GM12892 (cell line): ENCODE measurements around the gene FAS. TPM values are rescaled to one million over a fixed set of nuclear protein-coding genes. Genes with fewer than 3 reads are reported as not detected.
A peak's percentile ranks its signal among the peaks of the same experiment; 100 is the strongest.

Experiments used
- DNase-seq: peaks from one replicate; pipeline ENCODE4 v3.0.0; 2011; ENCODE audit not compliant: insufficient read length
- FAIRE-seq: peaks from 2 replicates; lab custom pipeline; 2011; peaks lifted over from hg19 to GRCh38; lab: Jason Lieb, UNC
- POLR2A ChIP-seq: IDR thresholded peaks from 2 replicates; pipeline ENCODE4 v1.6.1; 2011; ENCODE audit warnings: low read depth, low read length, control low read depth
- POLR2AphosphoS5 ChIP-seq: IDR thresholded peaks from 2 replicates; pipeline ENCODE4 v1.6.1; 2011; ENCODE audit warnings: low read depth, low read length, control low read depth
- TAF1 ChIP-seq: IDR thresholded peaks from 2 replicates; pipeline ENCODE4 v1.6.1; 2011; ENCODE audit warnings: low read depth, mild to moderate bottlenecking, control low read depth, low read length, borderline replicate concordance
- polyA plus RNA-seq: library from polyadenylated mRNA; unstranded; fragments of >200 nt; gene quantifications from one replicate; pipeline ENCODE4 v1.2.1, GENCODE V29; 2012; ENCODE audit warnings: missing spikeins, inconsistent platforms; ENCODE audit not compliant: missing spikeins

Gene FAS
- polyA plus RNA-seq = 81.0 TPM

DNA sequence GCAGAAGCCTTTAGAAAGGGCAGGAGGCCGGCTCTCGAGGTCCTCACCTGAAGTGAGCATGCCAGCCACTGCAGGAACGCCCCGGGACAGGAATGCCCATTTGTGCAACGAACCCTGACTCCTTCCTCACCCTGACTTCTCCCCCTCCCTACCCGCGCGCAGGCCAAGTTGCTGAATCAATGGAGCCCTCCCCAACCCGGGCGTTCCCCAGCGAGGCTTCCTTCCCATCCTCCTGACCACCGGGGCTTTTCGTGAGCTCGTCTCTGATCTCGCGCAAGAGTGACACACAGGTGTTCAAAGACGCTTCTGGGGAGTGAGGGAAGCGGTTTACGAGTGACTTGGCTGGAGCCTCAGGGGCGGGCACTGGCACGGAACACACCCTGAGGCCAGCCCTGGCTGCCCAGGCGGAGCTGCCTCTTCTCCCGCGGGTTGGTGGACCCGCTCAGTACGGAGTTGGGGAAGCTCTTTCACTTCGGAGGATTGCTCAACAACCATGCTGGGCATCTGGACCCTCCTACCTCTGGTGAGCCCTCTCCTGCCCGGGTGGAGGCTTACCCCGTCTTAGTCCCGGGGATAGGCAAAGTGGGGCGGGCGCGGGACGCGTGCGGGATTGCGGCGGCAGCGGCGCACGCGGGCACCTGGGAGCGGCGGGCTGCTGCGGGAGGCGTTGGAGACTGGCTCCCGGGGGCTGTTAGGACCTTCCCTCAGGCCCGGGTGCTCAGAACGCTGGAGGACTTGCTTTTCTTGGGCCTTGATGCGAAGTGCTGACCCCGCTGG, at the start of gene FAS:
FAS (plus strand) TSS at position 415 of the 777 bp plus-strand sequence; CDS start at position 494, 79 bp downstream.
- FAIRE-seq (peak; percentile 93), DNase-seq (peak; percentile 48)
- TF ChIP-seq TAF1 (no peak), POLR2AphosphoS5 (peak; percentile 91), POLR2A (peak; percentile 92)

DNA sequence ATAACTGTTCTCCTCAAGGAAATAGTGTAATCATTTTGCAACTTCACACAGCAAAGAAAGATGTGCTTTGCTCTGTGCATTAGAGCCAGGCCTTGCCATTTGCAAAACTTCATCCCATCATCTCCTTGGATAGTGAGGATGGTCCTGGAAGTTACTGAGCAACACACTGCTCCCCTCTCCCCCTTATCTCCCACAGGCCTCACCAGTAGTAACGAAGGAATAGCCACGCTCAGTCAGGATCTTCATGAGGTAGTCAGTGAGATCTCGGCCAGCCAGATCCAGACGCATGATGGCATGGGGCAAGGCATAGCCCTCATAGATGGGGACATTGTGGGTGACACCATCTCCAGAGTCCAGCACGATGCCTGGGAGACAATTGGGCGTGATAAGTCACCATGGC, 49.6 kb upstream of the FAS start:
- no peak for TF ChIP-seq POLR2A
- DNase-seq (no peak), FAIRE-seq (no peak)

DNA sequence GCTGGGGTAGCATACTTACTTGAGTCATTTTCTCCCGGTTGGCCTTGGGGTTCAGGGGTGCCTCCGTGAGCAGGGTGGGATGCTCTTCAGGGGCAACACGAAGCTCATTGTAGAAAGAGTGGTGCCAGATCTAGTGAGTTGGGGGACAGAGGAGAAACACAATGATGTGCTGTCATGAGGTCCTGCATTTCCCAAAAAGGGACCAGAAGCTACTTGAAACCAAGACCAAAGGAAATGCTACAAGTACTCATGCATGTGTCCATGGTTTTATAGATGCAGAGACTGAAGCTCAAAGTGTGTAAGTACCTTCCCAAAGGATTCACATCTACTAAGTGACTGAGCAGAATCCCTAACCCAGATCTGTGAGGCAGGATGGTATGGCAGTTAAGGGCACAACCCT, 46.8 kb upstream of the FAS start:
- DNase-seq (no peak), FAIRE-seq (peak; percentile 14)
- TF ChIP-seq TAF1 (no peak), POLR2AphosphoS5 (no peak), POLR2A (no peak)

DNA sequence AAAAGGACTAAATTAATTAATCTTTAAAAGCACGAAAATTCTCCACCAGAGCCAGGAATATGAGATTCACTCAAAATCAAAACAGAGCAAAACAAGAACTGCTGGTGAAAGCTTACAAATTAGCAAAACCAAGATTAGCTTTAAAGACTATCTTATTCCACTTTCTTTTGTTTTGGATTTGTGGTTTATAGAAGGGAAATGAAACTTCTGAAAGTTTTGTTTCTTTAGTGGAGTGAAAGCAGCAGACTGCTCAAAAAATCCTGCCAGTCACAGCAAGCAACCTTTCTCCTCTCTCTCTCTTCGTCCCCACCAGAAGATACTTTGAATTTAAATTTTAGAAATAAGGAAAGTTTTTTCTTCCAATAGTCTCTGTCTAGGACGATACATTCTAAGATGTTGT, 45.8 kb upstream of the FAS start:
- DNase-seq (no peak), FAIRE-seq (peak; percentile 44)
- TF ChIP-seq TAF1 (no peak), POLR2AphosphoS5 (no peak), POLR2A (no peak)

DNA sequence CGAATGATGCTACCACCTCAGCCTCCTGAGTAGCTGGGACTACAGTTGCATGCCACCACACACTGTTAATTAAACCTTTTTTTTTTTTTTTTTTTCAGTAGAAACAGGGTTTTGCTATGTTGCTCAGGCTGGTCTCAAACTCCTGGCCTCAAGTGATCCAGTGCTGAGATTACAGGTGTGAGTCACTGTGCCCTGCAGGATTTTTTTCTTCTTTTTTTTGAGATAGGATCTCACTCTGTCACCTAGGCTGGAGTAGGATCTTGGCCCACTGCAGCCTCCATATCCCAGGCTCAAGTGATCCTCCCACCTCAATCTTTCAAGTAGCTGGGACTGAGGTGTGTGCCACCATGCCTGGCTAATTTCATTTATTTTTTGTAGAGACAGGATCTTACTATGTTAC, 44.4 kb upstream of the FAS start:
- TF ChIP-seq POLR2A = no peak
- TF ChIP-seq POLR2AphosphoS5 = no peak
- no peak for TF ChIP-seq TAF1
- no peak for FAIRE-seq
- no peak for DNase-seq

DNA sequence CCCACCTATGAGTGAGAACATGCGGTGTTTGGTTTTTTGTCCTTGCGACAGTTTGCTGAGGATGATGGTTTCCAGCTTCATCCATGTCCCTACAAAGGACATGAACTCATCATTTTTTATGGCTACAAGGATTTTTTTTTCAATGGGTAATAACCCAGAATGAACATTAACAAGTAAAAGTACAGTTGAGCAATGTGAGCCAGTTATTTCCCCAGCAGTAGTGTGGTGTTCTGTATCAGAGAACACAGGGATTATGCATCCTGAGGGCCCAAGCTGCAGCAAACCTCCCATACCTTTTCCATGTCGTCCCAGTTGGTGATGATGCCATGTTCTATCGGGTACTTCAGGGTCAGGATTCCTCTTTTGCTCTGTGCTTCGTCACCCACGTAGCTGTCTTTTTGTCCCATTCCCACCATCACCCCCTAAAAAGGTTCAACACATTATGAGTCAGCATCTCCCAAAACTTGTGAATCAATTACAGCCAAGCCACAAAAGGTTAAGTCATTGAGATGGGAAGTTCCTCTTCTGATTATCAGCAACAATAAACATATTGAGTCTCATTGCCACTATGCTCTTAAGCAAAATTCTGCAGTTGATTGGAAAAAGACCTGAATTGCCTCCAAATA, 43.5 kb upstream of the FAS start:
- TF ChIP-seq POLR2AphosphoS5 (no peak), POLR2A (no peak), TAF1 (no peak)
- no peak for DNase-seq
- no peak for FAIRE-seq

DNA sequence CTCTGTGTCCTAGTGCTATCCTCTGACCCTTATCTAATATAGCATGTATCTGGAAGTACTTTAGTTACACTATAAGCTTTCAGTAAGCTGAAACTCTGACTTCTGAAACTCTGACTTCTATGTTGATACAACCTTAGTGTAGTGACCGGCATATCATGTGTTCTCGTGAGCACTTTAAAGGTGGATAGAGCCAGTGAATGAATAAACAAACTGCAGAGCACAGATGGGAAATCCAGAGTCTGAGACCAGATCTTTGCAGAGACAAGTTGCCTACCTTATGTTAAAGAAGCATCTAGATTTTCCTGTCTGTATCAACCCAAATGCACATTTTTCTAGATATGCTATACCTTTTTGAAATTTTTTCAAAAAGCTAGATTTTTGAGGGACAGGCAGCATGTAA, 41.5 kb upstream of the FAS start:
- FAIRE-seq (no peak), DNase-seq (no peak)
- TF ChIP-seq POLR2A (no peak), TAF1 (no peak), POLR2AphosphoS5 (no peak)

DNA sequence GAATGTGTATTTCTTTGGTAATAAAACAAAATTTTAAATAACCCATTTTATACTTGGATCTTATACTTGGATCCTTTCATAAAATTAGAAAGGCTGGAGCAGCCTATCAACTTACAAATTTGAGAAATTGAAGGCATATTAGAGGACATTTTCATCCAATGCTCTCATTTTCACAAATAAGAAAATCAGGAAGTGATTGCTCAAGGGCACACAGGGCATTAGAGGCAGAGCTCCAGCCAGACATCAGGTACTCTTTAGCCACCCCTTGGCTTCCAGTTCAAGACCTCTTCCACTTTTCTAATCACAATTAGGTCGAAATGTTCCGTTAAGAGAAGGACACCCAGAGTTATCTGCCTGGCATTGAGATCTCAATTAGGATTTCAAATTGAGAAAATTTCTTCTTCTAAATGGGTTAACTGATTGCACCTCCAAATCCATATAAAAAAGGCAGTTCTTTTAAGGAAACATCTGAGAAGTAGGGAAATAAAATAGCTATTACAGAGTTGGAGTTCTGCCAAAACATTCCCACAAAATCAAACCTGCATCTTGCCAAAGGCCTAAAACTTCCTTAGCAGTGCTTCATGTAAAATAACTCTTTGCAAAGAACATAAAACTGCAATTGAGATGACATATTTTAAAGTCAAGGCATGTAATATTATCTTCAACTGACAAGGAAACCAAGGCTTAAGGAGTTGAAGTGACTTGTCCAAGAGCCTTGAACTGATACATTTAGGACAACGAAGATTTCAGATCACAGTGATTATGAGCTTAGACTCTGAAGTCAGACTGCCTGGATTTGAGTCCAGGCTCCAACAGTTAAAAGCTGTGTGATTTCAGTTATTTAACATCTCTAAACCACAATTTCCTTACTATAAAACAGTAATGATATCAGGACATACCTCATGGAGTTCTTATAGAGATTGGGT, 40.4 kb upstream of the FAS start:
- TF ChIP-seq POLR2AphosphoS5 (no peak), TAF1 (no peak), POLR2A (no peak)
- DNase-seq = no peak
- no peak for FAIRE-seq

DNA sequence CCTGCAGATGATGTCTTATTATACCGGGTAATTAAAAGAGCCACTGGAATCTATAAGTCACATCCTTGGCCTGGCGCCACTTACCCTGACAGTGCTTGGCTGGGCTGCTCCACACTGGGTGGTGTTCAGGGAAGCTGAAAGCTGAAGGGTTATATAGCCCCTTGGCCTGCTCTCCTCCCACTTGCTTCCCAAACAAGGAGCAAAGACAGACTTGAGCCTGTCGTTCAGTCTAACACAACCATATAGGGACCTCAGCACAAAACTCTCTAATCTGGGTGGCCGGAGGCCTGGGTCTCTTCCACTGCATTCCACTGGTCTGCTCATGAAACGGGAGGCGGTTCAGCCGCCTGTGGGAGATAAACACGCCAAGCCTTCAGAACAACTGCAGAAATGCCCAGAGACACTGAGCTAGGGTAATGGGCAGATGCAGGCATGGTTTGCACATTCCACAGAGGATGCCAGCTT, 37.9 kb upstream of the FAS start, which contains the start of gene ACTA2:
ACTA2 (minus strand) TSS at position 127 of the 465 bp plus-strand sequence. CDS start 3,843 bp downstream, outside the sequence.
- TF ChIP-seq TAF1 = no peak
- no peak for TF ChIP-seq POLR2A
- TF ChIP-seq POLR2AphosphoS5 = no peak

DNA sequence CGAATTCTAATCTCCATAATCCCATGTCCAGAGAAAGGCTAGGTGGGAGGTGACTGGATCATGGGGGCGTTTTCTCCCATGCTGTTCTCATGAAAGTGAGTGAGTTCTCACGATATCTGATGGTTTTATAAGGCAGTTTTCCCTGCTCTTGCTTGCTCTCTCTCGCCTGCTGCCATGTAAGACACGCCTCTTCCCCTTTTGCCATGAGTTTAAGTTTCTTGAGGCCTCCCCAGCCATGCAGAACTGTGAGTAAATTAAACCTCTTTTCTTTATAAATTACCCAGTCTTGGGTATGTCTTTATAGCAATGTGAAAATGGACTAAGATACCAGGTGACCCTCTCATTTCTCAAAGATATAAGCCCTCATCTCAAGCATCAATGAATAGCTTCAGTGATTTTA, 36.9 kb upstream of the FAS start:
- TF ChIP-seq POLR2A (no peak), TAF1 (no peak), POLR2AphosphoS5 (no peak)
- FAIRE-seq = no peak
- no peak for DNase-seq

More for the DNA sequence above, 37.9 kb upstream of the FAS start, which contains the start of gene ACTA2:
- FAIRE-seq = no peak
- DNase-seq = no peak
